NOMO-1 (cell line): ENCODE results near the gene FBXO3.
"Not testable (repeated sequence)": the region's sequence is repeated elsewhere in the genome, so short reads cannot be mapped to it uniquely, and the experiment has no call there.

ENCODE experiments used
- DNase-seq, 2 experiments: peaks; one replicate each; lab custom pipeline; 2025; ENCODE audit not compliant: unreplicated experiment in 2 of 2; lab: John Stamatoyannopoulos, UW

FBXO3 gene, protein sequence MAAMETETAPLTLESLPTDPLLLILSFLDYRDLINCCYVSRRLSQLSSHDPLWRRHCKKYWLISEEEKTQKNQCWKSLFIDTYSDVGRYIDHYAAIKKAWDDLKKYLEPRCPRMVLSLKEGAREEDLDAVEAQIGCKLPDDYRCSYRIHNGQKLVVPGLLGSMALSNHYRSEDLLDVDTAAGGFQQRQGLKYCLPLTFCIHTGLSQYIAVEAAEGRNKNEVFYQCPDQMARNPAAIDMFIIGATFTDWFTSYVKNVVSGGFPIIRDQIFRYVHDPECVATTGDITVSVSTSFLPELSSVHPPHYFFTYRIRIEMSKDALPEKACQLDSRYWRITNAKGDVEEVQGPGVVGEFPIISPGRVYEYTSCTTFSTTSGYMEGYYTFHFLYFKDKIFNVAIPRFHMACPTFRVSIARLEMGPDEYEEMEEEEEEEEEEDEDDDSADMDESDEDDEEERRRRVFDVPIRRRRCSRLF

DNA sequence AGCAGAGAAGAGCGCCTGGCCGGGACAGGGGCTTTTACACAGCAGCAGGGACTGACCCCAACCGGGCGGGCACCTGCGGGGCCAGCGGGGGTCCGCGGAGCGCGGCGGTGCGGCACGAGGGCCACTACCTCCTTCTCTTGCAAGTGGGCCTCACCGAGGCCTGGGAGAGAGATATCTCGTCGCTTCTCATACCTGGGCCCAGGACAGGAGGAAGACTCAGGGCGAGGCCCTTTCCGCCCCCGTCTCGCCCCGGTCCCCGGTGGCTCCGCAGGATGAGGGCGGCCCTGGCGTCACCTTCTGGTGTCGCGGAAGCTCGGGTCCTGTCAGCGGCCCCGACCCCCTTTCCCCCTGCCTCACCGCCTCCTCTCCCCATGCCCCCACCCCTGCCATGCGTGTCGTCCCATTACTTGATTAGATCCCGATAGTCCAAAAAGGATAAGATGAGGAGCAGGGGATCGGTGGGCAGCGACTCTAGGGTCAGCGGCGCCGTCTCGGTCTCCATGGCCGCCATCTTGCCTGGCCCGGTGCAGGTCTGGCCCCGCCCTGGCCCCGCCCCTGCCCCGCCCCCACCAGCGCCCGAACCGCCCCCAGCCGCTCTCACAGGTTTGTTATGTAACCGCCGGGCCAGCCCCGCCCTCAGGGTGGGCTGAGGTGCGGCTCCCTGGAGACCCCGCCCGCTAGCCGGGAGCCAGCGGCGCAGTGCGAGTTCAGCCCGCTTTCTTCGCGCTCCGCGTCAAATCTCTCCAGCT lies at the start of gene FBXO3:
Gene FBXO3, minus strand, starts transcription at position 534 of the 749 bp plus-strand sequence. Its CDS starts 23 bp downstream, at position 511.
- DNase-seq = peak; percentile 68 to 83

DNA sequence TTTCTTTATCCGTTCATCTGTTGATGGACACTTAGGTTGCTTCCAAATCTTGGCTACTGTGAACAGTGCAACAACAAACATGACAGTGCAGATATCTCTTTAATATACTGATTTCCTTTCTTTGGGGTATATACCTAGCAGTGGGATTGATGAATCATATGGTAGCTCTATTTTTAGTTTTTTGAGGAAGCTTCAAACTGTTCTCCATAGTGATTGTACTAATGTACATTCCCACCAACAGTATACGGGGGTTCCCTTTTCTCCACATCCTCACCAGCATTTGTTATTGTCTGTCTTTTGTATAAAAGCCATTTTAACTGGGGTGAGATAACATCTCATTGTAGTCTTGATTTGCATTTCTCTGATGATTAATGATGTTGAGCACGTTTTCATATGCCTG lies 48.7 kb upstream of the FBXO3 start:
- not testable (repeated sequence) for DNase-seq

DNA sequence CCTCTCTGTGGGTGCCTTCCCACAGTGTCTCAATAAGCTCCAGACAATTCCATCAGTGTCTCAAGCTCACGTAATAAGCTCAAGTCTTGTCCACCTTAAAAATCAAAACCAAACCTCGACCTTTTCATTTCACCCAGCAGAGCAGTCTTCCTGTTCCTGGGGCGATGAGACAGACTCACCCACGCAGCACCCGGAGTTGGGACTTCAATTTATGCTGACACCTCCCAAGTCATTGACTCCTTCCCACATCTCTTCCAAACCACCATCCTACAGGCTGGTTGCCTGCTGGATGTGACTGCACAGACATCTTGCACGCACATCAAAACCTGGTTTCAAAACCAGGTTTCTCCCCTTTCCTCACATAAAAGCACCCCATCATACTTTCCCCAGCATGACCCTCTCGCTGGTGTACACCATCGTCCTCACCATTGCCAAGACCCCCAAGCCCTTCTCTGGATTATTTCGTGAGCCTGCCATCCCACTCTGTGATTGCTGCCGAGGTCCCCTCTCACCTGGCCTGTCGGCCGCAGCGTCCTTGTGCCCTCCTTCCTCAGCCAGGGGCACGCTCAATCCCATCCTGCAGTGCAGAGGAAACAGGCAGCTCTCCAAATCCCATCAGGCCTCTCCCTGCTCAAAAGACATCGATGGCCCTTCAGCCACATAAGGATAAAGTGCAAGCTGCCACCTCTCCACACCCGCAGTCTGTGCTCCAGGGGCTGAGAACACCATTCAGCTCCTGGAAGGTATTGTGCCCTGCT lies 45.1 kb upstream of the FBXO3 start:
- DNase-seq = no peak

DNA sequence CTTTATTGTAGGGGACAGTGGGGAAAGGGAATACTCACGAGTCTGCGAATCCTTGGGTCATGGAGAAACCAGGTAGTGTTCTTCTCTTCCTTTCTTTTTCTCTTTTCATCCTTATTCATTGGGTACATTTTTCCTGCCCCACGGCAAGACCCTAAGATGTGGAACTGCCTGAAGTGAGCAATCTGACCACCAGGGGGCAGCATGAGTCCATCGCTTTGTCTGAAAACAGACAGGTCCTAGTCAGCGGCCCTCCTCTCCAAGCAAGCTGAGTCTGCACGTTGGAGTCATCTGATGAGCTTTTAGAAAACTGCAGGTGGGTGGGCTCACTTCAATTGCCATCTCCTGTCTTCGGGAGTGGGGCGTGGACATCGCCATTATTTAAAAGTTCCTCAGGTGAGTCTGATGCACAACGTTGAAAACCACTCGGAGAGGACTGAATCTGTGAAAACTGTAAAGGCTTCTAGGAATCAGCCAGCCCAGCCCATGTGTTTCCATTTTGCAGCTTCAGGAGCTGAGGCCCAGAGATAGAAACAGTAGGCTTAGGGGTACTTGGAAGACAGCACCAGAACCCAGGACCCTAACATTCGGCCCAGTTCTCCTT lies 34.0 kb upstream of the FBXO3 start:
- DNase-seq = peak; percentile 28 to 54

DNA sequence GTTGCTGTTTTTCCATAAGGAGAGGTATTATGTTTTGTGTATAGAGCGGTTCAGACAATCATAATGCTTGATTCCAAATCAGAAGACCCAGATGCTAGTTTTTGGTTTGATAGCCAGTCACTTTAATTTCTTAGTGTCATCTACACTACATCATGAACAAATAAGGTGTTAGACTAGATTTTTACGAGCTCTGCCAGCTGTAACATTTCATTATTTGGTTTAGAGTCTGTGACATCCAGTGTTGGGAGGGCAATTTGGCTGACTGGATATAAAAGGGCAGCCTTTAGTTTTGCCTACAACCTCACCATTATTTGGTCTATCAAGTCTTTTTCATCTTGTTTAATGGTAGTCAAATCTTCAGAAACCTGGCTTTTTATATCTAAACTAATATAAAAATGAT lies 30.2 kb upstream of the FBXO3 start:
- no peak for DNase-seq

DNA sequence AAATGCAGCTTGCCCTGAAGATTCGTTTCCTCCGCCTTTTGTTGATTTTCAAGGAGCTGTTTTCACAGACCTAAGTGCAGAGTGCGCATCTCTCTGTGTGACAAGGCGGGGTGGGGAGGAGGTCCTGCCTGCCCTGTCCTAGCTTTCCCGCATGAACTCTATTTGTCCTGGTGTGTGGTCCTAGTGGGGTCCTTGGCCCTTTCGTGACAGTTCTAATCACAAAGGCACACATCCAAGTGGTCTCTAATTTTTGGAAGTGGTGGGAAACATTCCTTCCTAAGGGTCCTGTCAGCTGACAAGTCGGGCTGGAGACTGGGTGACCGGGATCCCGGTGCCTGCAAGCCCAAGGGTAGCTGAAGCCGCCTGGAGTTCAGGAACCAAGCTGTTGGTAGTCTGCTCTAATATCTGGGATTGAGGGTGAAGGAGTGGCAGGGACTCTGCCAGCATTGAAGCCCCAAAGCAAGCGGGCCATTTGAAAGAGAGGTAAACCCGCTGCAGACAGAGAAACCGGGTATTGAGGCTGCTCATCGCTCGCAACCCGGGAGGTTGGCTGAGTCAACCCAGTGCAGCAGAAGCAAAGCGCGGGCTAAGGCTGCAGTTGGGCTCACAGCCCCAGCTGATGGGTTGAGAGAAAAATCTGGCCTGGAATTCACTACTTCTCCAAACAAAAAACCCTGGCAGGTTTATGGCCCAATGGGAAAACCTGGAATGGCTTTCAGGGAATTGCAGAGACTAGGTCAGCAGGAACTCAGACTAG lies 28.1 kb upstream of the FBXO3 start:
- peak in 1 of 2 experiments; percentile 17 for DNase-seq

DNA sequence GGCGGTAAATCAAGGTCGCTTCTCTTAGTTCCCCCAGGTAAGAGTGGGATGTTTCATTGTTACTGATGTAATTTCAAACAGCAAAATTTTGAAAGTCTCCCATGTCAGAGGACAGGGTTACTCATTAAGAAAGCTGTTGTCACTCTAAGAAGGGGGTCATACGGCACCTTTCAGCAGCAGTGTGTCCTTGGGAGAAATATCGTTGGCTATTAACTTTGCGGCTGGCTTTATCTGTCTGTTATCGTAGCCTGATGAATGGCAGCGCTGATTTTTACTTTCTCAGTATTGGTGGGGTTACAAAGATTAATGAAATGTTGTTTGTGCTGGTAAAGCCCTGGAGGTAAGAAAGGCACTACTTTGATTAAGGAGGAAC lies 27.5 kb upstream of the FBXO3 start:
- no peak for DNase-seq

DNA sequence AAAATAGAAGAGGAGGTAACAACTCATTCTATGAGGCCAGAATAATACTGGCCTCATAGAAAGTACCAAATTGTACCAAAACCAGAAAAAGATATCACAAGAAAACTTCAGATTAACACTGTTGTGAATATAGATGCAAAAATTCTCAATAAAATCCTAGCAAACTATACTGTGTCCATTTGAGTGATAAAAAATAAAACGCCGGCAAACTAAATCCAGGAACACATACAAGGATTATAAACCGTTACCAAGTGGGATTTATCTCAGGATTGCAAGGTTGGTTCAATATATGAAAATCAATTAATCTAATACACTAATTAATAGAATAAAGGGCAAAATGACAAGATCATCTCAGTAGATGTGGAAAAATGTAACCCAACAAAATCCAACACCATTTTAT lies 23.6 kb upstream of the FBXO3 start:
- no peak for DNase-seq

DNA sequence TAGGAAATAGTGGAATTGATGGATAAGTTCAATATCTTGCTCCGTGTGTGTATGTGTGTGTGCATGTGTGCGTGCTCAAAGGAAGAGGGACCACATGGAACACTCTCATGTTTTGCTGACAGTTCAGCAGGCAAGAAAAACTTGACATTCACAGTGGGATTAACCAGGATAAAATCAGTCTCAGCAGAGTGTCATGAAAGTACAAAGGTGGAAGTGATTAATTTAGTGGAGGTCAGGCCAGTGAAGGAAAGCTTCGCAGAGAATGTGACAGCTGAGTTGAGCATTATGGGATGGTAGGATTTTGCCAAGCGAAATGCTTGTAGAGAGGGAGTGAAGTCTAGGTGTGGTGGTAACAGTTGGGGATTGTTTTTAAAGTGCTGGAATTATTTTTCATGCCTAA lies 15.7 kb upstream of the FBXO3 start:
- DNase-seq = no peak

DNA sequence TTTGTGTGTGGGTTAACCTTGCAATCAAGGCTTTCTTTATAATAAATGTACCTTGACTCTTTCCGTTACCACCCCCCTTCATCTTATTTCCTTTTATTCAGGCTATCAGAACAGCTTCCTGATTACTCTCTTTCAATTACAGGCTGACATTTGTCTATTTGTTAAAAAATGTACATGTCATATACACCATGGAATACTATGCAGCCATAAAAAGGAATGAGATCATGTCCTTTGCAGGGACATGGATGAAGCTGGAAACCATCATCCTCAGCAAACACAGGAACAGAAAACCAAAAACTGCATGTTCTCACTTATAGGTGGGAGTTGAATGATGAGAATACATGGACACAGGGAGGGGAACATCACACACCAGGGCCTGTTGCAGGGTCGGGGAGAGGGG lies 13.8 kb upstream of the FBXO3 start:
- not testable (repeated sequence) for DNase-seq

DNA sequence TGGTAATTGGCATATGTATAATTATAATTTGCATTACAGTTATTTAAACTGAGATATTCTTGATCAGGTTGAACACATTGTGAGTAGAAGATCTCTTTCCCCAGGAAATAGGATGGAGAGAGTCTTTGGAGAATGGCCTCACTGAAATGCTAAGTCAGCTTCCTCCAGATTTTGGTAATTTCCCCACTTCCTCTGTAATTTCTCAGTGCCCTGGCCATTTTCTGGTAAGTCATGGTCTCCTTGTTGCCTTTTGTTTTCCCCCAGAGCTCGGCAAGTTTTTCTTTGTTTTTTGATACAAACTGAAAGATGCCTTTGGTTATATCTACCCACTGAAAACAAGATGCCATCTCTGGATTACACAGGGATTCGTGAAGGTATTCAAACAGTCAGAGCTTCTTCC lies 12.8 kb upstream of the FBXO3 start:
- DNase-seq = no peak

DNA sequence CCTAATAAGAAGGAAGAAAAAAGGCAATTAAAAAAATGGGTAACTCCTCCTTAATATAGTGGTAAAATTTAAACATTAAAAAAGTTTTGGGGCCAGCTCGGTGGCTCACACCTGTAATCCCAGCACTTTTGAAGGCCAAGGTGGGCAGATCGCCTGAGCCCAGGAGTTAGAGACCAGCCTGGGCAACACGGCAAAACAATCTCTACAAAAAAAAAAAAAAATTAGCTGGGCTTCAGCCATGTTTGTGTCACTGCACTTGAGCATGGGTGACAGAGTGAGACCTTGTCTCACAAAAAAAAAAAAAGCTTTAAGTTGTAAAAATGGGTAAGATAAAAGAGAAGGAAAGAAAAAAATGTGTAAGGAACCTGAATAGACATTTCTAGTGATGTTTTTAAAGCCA lies 11.3 kb upstream of the FBXO3 start:
- no peak for DNase-seq

DNA sequence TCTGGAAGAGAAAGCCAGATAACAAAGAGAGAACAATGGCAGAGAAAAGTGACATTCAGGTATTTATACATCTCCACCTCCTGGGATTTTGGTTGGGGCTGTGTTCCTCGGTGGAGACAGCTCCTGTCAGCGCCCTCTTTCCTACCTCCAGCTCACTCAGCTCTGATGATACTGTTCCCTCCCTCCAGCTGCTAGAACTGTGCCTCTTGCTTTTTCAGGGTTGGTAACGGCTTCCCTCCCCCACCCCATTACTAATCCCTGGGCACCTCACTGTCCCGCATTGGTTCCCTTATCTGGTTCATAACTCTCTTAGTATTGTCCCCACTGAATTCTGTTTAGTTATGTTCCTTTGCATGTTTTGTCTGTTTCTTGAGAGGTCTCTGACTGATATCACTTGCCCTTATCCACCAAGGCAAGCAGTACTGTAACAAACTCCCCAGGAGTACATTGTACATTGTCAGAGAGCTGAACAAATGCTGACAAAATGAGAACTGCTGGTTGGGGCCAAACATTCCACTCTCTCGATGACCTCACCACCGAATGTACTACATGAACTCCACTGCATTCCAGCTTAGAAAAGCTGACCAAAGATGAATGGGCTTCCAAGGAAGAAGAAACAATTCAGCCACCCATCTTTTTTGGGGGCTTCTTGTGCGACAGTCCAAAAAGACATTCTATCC lies 5.7 kb upstream of the FBXO3 start:
- no peak for DNase-seq

DNA sequence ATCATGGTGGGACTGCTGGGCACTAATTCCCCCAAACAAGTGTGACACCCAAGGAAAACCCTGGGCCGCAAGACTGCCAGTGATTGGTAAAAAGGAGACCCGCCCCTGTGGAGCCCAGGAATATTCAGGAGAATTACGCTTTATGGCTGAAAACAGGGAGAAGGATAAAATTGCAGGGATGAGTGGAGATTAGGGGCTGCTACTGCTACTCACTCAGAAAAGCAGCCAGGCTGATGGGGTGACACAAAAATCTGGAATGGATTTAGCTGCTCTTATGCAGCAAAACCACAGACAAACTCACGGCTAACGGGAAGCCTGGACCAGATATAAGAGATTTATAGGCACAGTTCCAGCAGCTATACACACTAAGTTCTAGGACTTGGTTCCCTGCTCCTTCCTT lies 4.4 kb upstream of the FBXO3 start:
- no peak for DNase-seq

DNA sequence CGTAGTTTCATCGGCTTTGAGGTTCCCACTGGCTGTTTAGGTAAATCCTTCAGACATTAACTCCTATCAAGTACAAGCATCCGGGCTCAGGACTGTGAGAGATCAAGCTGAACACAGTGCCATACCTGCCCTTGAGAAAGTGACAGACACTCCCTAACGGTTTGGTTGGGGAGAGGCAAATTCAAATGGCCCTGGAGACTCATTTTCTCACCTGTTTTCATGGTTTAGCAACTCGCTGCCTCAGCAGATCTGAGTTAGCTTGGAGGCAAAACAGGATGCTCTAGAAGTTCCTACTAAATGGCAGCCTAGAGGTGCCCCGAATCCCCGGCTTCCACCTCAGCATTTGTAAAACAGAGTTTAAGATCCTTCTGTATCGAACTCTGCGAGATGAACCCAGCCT lies 3.6 kb upstream of the FBXO3 start:
- no peak for DNase-seq

DNA sequence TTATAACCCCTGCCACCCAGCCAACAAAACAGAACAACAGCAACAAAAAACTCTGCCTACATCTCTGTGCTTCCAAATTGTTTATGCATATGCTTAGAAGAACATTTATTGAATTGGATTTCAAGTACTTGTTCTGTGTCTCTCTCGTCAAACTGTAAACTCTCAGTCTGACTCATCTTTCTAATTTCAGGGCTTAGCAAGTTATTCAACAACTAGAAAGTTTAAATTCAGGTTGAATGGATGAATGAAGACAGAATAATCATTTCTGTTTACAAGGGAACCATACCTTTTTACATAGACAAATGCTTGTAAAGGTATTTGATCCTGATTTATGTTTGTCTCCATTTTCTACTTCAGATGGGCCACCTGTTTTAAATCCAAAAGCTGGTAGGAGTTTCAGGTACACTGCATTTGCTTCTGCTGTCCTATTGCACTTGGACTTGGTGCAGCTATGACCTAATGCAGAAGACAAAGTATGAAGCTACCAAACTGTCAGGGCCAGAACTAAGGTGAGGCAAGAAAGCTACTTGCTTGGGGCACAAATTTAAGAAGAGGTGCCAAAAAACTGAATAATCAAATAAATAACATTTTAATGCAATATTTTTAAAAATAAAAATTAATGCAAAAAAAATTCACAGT lies 1.6 kb upstream of the FBXO3 start:
- no peak for DNase-seq

DNA sequence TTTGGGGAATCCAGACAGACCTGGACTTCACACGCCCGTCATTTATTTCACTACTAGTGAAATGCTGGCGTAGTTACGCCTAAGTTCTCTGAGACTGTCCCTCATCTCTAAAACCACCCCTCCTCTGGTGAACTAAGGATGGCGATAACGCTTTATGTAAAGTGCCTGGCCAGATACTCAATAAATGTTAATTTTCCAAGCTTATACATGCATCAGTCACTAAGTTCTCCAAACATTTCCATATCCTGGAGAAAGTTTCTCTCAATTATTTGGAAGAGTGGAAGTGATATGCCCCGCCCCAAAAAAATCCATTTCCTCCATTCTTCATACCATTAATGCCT lies 1.1 kb upstream of the FBXO3 start:
- no peak for DNase-seq

DNA sequence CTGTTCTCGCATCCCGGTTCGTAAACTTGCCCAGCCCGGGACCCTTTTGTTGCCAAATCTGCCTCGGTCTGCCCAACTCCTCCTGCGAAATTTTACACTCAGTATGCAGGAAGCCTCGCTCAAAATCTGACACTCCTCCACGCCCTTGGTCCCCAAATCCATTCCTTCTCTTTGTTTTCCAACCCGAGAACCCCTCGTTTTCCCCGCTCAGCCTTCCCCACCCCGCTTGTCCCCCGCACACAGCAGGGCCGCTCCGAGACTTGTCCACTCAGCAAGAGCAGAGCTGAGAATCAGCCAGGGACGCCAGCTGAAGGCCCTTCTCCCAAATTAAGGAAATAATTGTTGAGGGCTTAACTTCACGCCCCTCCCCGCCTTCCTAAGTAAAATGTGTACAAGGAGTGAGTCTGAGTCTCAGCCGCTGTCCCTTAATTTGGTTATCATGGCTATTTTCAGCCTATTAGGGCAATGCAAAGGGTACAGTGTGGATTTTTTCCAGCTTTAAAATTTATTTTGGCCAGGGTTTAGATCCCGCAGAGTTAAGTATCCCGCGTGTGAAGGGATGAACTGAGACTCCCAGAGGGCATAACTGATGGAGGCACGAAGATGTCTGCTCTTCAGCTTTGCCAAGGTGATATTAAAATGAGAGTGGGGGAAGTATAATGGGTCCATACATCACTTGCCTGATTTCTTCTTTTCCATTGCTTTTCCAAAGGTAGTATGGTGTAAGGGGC lies 581 bp upstream of the FBXO3 start:
- no peak for DNase-seq
